22Rv1 (cell line): Measurements from ENCODE around the gene ZNFX1.

Source experiments
- H3K27ac ChIP-seq: fragments of 450-650 bp; 2 replicates; pipeline ENCODE4 v1.5.1; 2017
- CTCF ChIP-seq: fragments of 450-650 bp; IDR thresholded peaks from 2 replicates; pipeline ENCODE4 v1.5.1; 2017; ENCODE audit warnings: mild to moderate bottlenecking
- ZFX ChIP-seq: fragments of 450-650 bp; IDR thresholded peaks from 2 replicates; pipeline ENCODE4 v1.6.1; 2017; ENCODE audit warnings: antibody characterized with exemption, borderline replicate concordance

The ZNFX1 gene

DNA sequence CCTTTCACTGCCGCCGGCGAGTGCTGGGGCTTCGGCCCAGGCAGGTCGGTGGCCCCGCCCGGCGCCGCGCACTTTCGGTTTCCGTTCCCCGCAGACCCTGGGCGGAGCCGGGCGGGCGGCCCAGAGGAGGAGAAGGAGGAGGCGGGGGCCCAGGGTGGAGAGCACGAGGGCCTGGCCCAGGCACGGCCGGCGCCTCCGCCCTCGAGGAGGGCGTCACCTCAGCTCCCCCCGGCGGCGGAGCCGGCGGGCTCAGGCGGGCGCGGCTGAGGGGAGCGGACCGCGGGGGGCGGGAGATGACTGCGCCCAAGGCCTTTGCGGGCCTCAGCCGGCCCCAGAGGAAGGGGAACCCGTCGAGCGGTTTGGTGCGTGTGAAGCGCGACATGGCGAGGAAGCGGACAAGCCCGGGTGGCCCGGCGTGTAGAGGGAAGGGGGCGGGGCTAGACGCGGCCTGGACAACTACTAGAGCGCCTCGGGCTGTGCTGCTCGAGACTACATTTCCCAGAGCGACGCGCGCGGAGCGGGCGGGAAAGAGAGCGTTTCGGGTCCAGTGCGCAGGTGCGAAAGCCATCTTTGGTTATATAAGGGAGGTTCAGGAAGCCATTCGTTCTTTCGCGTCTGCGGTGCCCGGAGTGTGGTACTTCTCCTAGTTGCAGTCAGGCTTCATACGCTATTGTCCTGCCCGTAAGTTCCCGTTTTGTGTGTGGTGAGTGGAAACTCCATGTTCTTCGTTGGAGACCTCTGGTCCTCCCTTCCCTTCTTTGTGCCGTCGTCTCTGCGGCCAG, at the start of gene ZNFX1:
Gene ZNFX1 (minus strand): TSS at position 22 of the 782 bp plus-strand sequence. CDS start 2,218 bp downstream, outside the sequence.
- TF ChIP-seq ZFX (no peak), CTCF (peak; percentile 29)
- H3K27ac ChIP-seq: peak within 1 kb of the TSS; percentile 88

GRCh38 chr20:49326026-49326425, 48.2 kb upstream of the ZNFX1 start:
- no peak overlapping the region for H3K27ac ChIP-seq
- TF ChIP-seq ZFX (no peak), CTCF (no peak)

DNA sequence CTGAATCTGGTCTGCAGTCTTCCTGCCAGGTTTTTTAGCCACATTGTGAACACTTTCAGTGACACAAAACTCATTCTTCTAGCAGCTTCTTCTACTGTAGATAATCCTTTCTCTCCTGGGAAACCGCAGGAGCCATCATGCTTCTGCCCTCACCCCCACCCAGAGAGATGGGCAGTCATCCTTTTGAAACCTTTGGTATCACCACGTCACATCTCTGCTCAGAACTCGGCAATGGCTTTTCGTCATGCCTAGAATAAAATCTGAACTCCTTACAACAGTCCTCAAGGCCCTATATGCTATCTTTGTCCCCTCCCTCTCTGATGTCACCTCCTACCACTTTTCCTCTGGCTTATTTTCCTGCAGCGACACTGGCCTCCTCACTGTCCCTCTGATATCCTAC, 46.4 kb upstream of the ZNFX1 start:
- TF ChIP-seq CTCF (no peak), ZFX (no peak)
- no peak overlapping the region for H3K27ac ChIP-seq

DNA sequence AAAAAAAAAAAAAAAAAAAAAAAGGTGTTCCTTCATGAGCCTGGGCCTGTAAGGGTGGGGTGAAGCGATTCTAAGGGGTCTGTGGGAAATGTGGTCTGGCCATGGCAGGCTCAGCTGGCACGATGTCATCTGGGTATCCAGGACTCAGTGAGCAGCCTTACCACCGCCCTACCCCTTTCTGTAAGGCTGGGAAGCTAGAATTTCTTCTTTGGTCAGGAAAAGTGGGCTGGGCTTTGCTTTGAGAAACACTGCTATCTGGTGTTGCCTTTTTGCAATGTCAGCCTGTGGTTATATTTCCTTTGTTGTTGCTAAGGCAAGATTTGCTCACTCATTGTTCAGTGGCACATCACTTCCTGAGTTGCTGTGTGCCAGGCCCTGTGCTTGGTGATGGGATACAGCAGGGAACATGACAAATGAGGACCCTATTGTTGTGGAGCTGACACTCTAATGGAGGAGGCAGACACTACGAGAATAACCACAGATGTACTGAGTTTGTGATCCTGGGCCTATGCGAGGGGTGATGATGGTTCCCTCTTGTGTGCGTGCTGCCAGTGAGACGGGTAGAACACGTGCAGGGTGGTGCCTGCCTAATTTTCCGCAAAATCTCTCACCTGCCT, 45.9 kb upstream of the ZNFX1 start:
- TF ChIP-seq CTCF (peak; percentile 24), ZFX (no peak)
- H3K27ac ChIP-seq: no peak overlapping the region

- no peak for TF ChIP-seq ZFX
- peak; percentile 41 for TF ChIP-seq CTCF
- no peak overlapping the region for H3K27ac ChIP-seq
These were observed 42.6 kb upstream of the ZNFX1 start for GRCh38 chr20:49320460-49320859.

GRCh38 chr20:49319208-49319809, 41.5 kb upstream of the ZNFX1 start:
- no peak overlapping the region for H3K27ac ChIP-seq
- TF ChIP-seq CTCF (no peak), ZFX (no peak)
